NB4 (cell line): Measurements from ENCODE around the gene HOXA4.

Source experiments
- POLR2A ChIP-seq: IDR thresholded peaks from 2 replicates; pipeline ENCODE4 v1.6.1; 2011; ENCODE audit warnings: mild to moderate bottlenecking; ENCODE audit not compliant: insufficient read length; ENCODE audit errors: extremely low read depth
- TF ChIP-seq, protein P1 (sequence below): IDR thresholded peaks from one replicate; pipeline ENCODE4 v1.5.1; 2012; ENCODE audit warnings: low read depth, low read length

GRCh38 chr7:27148031-27148755 lies 17.6 kb upstream of the HOXA4 start:
- TF ChIP-seq POLR2A: no peak
- TF ChIP-seq, protein P1, sequence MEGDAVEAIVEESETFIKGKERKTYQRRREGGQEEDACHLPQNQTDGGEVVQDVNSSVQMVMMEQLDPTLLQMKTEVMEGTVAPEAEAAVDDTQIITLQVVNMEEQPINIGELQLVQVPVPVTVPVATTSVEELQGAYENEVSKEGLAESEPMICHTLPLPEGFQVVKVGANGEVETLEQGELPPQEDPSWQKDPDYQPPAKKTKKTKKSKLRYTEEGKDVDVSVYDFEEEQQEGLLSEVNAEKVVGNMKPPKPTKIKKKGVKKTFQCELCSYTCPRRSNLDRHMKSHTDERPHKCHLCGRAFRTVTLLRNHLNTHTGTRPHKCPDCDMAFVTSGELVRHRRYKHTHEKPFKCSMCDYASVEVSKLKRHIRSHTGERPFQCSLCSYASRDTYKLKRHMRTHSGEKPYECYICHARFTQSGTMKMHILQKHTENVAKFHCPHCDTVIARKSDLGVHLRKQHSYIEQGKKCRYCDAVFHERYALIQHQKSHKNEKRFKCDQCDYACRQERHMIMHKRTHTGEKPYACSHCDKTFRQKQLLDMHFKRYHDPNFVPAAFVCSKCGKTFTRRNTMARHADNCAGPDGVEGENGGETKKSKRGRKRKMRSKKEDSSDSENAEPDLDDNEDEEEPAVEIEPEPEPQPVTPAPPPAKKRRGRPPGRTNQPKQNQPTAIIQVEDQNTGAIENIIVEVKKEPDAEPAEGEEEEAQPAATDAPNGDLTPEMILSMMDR: no peak
